ENCODE results near the gene PPP1R13L.

The PPP1R13L gene

GRCh38 chr19:45419396-45419795 lies 14.5 kb upstream of the PPP1R13L start:
- Histone ChIP-seq H3K9me2 (replicated peaks; ENCODE audit: low read depth, low read length) (no peaks in the 10 kb centered on the region), H4K20me1 (ENCODE audit: insufficient read depth, low read length, poor library complexity, severe bottlenecking) (peaks cover 5% of the 10 kb centered on the region), H2AFZ (ENCODE audit: low read length) (no peak overlapping the region), H3F3A (ENCODE audit: low read depth) (no peaks in the 10 kb centered on the region), H3K27me3 (ENCODE audit: insufficient read depth, low read length, poor library complexity, severe bottlenecking) (no peaks in the 10 kb centered on the region), H3K79me2 (ENCODE audit: insufficient read depth, low read length) (peaks cover 16% of the 10 kb centered on the region), H3K4me3 (ENCODE audit: low read length, poor library complexity, severe bottlenecking) (peak overlapping the region; percentile 23), H3K9me3 (ENCODE audit: insufficient read depth, low read depth, low read length) (no peaks in the 10 kb centered on the region), H3K36me3 (ENCODE audit: insufficient read depth, low read length) (peaks cover 7% of the 10 kb centered on the region; the same call in 1 of the 2 replicates), H3K4me1 (ENCODE audit: insufficient read depth, low read length, poor library complexity, severe bottlenecking) (peaks cover 23% of the 10 kb centered on the region), H3K9ac (ENCODE audit: low read depth, low read length, poor library complexity, severe bottlenecking) (peak overlapping the region; percentile 40), H3K4me2 (ENCODE audit: low read depth, low read length, poor library complexity, severe bottlenecking) (peak overlapping the region; percentile 14)
- TF ChIP-seq CTCF (conservative IDR thresholded peaks at IDR 0.05; ENCODE audit: low read length) (no peak), EZH2phosphoT487 (IDR thresholded peaks at IDR 0.05; ENCODE audit: borderline replicate concordance) (no peak)

GRCh38 chr19:45418802-45419201 lies 13.9 kb upstream of the PPP1R13L start:
- Histone ChIP-seq H3K27me3 (ENCODE audit: insufficient read depth, low read length, poor library complexity, severe bottlenecking) (no peaks in the 10 kb centered on the region), H4K20me1 (ENCODE audit: insufficient read depth, low read length, poor library complexity, severe bottlenecking) (peaks cover 5% of the 10 kb centered on the region), H3K9ac (ENCODE audit: low read depth, low read length, poor library complexity, severe bottlenecking) (peak overlapping the region; percentile 40), H3K4me3 (ENCODE audit: low read length, poor library complexity, severe bottlenecking) (no peak overlapping the region), H3K79me2 (ENCODE audit: insufficient read depth, low read length) (peaks cover 16% of the 10 kb centered on the region), H3K9me2 (replicated peaks; ENCODE audit: low read depth, low read length) (no peaks in the 10 kb centered on the region), H3K4me2 (ENCODE audit: low read depth, low read length, poor library complexity, severe bottlenecking) (peak overlapping the region; percentile 14), H3K4me1 (ENCODE audit: insufficient read depth, low read length, poor library complexity, severe bottlenecking) (peaks cover 18% of the 10 kb centered on the region), H2AFZ (ENCODE audit: low read length) (no peak overlapping the region), H3K36me3 (ENCODE audit: insufficient read depth, low read length) (peaks cover 7% of the 10 kb centered on the region; the same call in 1 of the 2 replicates), H3F3A (ENCODE audit: low read depth) (no peaks in the 10 kb centered on the region), H3K9me3 (ENCODE audit: insufficient read depth, low read depth, low read length) (no peaks in the 10 kb centered on the region)
- TF ChIP-seq EZH2phosphoT487 (IDR thresholded peaks at IDR 0.05; ENCODE audit: borderline replicate concordance) (no peak), CTCF (conservative IDR thresholded peaks at IDR 0.05; ENCODE audit: low read length) (no peak)

- H3K79me2 ChIP-seq (ENCODE audit: insufficient read depth, low read length) = peaks cover 4% of the 10 kb centered on the region; the same call in 1 of the 2 replicates
- H2AFZ ChIP-seq (ENCODE audit: low read length) = no peak overlapping the region
- TF ChIP-seq CTCF (conservative IDR thresholded peaks at IDR 0.05; ENCODE audit: low read length) = no peak
- no peak for TF ChIP-seq EZH2phosphoT487 (IDR thresholded peaks at IDR 0.05; ENCODE audit: borderline replicate concordance)
- no peak overlapping the region for H3K4me3 ChIP-seq (ENCODE audit: low read length, poor library complexity, severe bottlenecking)
- peaks cover 7% of the 10 kb centered on the region; the same call in 1 of the 2 replicates for H3K36me3 ChIP-seq (ENCODE audit: insufficient read depth, low read length)
- H3F3A ChIP-seq (ENCODE audit: low read depth) = no peaks in the 10 kb centered on the region
- H3K9me2 ChIP-seq (replicated peaks; ENCODE audit: low read depth, low read length) = no peaks in the 10 kb centered on the region
- no peaks in the 10 kb centered on the region for H3K27me3 ChIP-seq (ENCODE audit: insufficient read depth, low read length, poor library complexity, severe bottlenecking)
- H3K4me2 ChIP-seq (ENCODE audit: low read depth, low read length, poor library complexity, severe bottlenecking) = no peak overlapping the region
- no peaks in the 10 kb centered on the region for H4K20me1 ChIP-seq (ENCODE audit: insufficient read depth, low read length, poor library complexity, severe bottlenecking)
- no peaks in the 10 kb centered on the region for H3K9me3 ChIP-seq (ENCODE audit: insufficient read depth, low read depth, low read length)
- H3K9ac ChIP-seq (ENCODE audit: low read depth, low read length, poor library complexity, severe bottlenecking) = no peak overlapping the region
- H3K4me1 ChIP-seq (ENCODE audit: insufficient read depth, low read length, poor library complexity, severe bottlenecking) = peaks cover 10% of the 10 kb centered on the region
Observed at GRCh38 chr19:45417151-45417550, 12.3 kb upstream of the PPP1R13L start.
